Activated naive CD4-positive, alpha-beta T cell treated with anti-CD3 and anti-CD28 coated beads, Interleukin-2, amount 50 U/mL, for 24 hours (primary cell): ENCODE results near the gene MSI2.

Experiments
- H3K27ac Mint-ChIP-seq: one replicate; pipeline ENCODE4 v1.8.0; 2021; ENCODE audit warnings: mild to moderate bottlenecking, mixed read lengths
- H3K27me3 Mint-ChIP-seq: one replicate; pipeline ENCODE4 v1.8.0; 2021; ENCODE audit warnings: mixed read lengths
- H3K36me3 Mint-ChIP-seq: one replicate; pipeline ENCODE4 v1.8.0; 2021; ENCODE audit warnings: mixed read lengths
- H3K4me1 Mint-ChIP-seq: one replicate; pipeline ENCODE4 v1.8.0; 2021; ENCODE audit warnings: mixed read lengths
- H3K4me3 Mint-ChIP-seq: one replicate; pipeline ENCODE4 v1.8.0; 2021; ENCODE audit warnings: mild to moderate bottlenecking, mixed read lengths
- H3K9me3 Mint-ChIP-seq: one replicate; pipeline ENCODE4 v1.8.0; 2021; ENCODE audit warnings: mixed read lengths

Gene MSI2

DNA sequence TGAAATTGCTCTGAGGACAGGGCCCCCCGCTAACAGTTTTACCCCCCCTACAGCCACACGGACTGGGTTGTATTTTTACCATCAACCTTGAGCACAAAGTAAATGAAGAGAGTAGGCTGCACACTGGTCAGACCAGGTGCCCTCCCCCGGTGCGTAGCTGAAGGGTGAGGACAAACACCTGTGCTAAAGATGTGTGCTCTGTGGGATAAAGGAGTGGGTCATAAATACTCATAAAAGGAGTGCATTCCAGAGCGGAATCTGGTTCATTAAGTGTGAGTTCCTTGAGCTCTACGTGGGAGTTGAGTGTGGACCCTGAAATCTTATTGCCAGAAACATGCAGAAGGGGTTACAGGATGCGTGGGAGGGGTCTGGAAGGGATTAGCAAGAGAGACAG lies 271.7 kb downstream of the MSI2 start:
- no peaks in the 10 kb centered on the region for H3K36me3 Mint-ChIP-seq
- H3K27ac Mint-ChIP-seq, result no peak overlapping the region
- no peaks in the 10 kb centered on the region for H3K27me3 Mint-ChIP-seq
- H3K4me3 Mint-ChIP-seq, result no peak overlapping the region
- peaks cover 41% of the 10 kb centered on the region for H3K4me1 Mint-ChIP-seq
- H3K9me3 Mint-ChIP-seq, result no peaks in the 10 kb centered on the region

GRCh38 chr17:57530026-57530425 lies 273.7 kb downstream of the MSI2 start:
- H3K4me3 Mint-ChIP-seq, result no peak overlapping the region
- no peak overlapping the region for H3K27ac Mint-ChIP-seq
- H3K4me1 Mint-ChIP-seq, result peaks cover 33% of the 10 kb centered on the region

GRCh38 chr17:57530508-57530907 lies 274.2 kb downstream of the MSI2 start:
- Mint-ChIP-seq H3K27ac (no peak overlapping the region), H3K36me3 (no peaks in the 10 kb centered on the region)

More at GRCh38 chr17:57530026-57530425, 273.7 kb downstream of the MSI2 start:
- Mint-ChIP-seq H3K9me3 (no peaks in the 10 kb centered on the region), H3K36me3 (no peaks in the 10 kb centered on the region), H3K27me3 (no peaks in the 10 kb centered on the region)

GRCh38 chr17:57531078-57531477 lies 274.8 kb downstream of the MSI2 start:
- H3K4me1 Mint-ChIP-seq, result peaks cover 32% of the 10 kb centered on the region
- H3K9me3 Mint-ChIP-seq, result no peaks in the 10 kb centered on the region
- no peak overlapping the region for H3K4me3 Mint-ChIP-seq
- H3K36me3 Mint-ChIP-seq, result no peaks in the 10 kb centered on the region
- no peaks in the 10 kb centered on the region for H3K27me3 Mint-ChIP-seq
- H3K27ac Mint-ChIP-seq, result no peak overlapping the region

More at GRCh38 chr17:57530508-57530907, 274.2 kb downstream of the MSI2 start:
- Mint-ChIP-seq H3K4me1 (peaks cover 32% of the 10 kb centered on the region), H3K27me3 (no peaks in the 10 kb centered on the region), H3K9me3 (no peaks in the 10 kb centered on the region), H3K4me3 (no peak overlapping the region)

- peaks cover 40% of the 10 kb centered on the region for H3K4me1 Mint-ChIP-seq
- H3K27ac Mint-ChIP-seq, result no peak overlapping the region
- no peaks in the 10 kb centered on the region for H3K27me3 Mint-ChIP-seq
- H3K36me3 Mint-ChIP-seq, result no peaks in the 10 kb centered on the region
- H3K9me3 Mint-ChIP-seq, result no peaks in the 10 kb centered on the region
- no peak overlapping the region for H3K4me3 Mint-ChIP-seq
These were observed 275.6 kb downstream of the MSI2 start for GRCh38 chr17:57531648-57532504.

DNA sequence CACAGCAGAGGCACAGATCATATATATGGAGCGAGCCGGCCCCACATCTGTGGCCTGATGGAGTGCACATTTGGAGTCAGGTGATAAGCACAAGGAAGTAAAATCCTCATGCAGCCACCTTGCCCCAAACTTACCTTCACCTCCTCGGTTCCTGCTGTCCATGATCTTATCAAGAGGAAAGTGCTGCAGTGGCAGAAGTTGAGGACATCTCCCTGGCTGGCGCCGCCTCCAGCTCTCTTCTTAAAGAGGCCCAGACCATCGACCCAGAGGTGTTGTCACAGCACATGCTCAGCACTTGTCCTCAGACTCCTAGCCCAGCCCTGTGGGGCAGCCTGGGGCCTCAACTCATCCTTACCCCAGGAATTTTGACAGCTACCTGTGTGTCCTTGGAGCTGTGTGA lies 276.2 kb downstream of the MSI2 start:
- Mint-ChIP-seq H3K4me1 (peaks cover 45% of the 10 kb centered on the region), H3K27me3 (no peaks in the 10 kb centered on the region), H3K9me3 (no peaks in the 10 kb centered on the region), H3K36me3 (no peaks in the 10 kb centered on the region), H3K4me3 (no peak overlapping the region), H3K27ac (no peak overlapping the region)

- no peak overlapping the region for H3K27ac Mint-ChIP-seq
- H3K9me3 Mint-ChIP-seq, result no peaks in the 10 kb centered on the region
- no peaks in the 10 kb centered on the region for H3K36me3 Mint-ChIP-seq
- H3K4me1 Mint-ChIP-seq, result peaks cover 49% of the 10 kb centered on the region
- no peak overlapping the region for H3K4me3 Mint-ChIP-seq
- no peaks in the 10 kb centered on the region for H3K27me3 Mint-ChIP-seq
These were observed 276.6 kb downstream of the MSI2 start for GRCh38 chr17:57532966-57533365.

GRCh38 chr17:57533684-57534305 lies 277.5 kb downstream of the MSI2 start:
- no peak overlapping the region for H3K4me3 Mint-ChIP-seq
- peaks cover 57% of the 10 kb centered on the region for H3K4me1 Mint-ChIP-seq
- no peaks in the 10 kb centered on the region for H3K27me3 Mint-ChIP-seq
- no peak overlapping the region for H3K27ac Mint-ChIP-seq
- no peaks in the 10 kb centered on the region for H3K36me3 Mint-ChIP-seq
- H3K9me3 Mint-ChIP-seq, result no peaks in the 10 kb centered on the region

GRCh38 chr17:57534863-57535248 lies 278.5 kb downstream of the MSI2 start:
- Mint-ChIP-seq H3K9me3 (no peaks in the 10 kb centered on the region), H3K27me3 (no peaks in the 10 kb centered on the region), H3K27ac (no peak overlapping the region), H3K4me1 (peaks cover 52% of the 10 kb centered on the region), H3K4me3 (no peak overlapping the region), H3K36me3 (no peaks in the 10 kb centered on the region)

DNA sequence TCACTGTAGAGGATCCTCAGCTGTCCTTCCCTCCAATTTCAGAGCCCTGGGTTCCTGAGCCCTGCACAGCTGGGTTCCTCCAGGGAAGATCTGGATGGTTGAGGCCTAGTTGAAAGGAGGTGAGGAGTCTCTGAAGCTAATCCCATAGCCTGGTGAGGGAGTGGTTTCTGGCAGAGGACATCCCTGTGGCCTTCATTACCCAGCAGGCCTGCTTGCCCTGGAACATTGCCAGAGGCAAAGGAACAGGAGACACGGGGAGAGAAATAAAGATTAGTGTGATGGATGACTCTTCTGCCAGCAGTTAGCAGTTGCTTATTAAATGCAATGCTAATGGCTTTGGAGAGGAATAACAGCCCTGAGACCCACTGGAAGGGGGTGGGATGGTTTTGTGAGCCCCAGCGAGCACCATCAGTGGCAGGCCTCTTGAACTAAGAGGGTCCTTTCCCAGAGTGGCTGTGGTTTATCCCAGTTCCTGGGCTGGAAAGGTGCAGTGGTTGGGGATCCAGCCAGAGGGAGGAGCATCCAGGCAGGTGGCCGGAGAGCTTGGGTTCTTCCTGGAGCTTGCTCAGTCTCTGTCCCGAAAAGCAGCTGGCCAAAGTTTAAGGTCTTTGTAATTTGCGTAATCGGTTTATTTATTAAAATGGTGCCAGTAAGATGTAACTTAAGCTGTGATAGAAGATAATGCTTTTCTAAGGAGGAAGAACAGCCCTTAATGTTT lies 279.1 kb downstream of the MSI2 start:
- Mint-ChIP-seq H3K27ac (peak overlapping the region; percentile 51), H3K9me3 (no peaks in the 10 kb centered on the region), H3K4me3 (no peak overlapping the region), H3K27me3 (no peaks in the 10 kb centered on the region), H3K36me3 (no peaks in the 10 kb centered on the region), H3K4me1 (peaks cover 48% of the 10 kb centered on the region)

DNA sequence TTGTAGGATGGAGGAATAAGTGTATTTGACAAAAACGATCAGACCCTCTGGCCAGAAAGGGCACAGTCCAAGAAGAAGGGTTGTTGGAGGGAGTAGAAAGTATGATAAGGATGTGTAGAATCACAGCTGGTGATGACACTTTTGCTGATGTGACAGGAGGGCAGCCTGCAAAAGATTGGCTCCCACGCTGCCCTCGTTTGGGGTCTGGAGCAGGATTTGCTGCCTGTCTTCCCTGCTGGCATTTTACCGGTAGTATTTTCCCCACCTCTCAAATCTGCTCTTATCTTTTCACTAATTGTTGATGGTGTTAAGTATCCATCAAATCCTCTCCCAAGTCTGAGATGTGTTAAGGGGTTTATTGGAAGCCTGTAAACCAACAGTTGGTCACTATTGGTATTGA lies 280.0 kb downstream of the MSI2 start:
- Mint-ChIP-seq H3K27me3 (no peaks in the 10 kb centered on the region), H3K36me3 (peaks cover 2% of the 10 kb centered on the region), H3K4me1 (peaks cover 42% of the 10 kb centered on the region), H3K4me3 (no peak overlapping the region), H3K9me3 (no peaks in the 10 kb centered on the region), H3K27ac (no peak overlapping the region)

DNA sequence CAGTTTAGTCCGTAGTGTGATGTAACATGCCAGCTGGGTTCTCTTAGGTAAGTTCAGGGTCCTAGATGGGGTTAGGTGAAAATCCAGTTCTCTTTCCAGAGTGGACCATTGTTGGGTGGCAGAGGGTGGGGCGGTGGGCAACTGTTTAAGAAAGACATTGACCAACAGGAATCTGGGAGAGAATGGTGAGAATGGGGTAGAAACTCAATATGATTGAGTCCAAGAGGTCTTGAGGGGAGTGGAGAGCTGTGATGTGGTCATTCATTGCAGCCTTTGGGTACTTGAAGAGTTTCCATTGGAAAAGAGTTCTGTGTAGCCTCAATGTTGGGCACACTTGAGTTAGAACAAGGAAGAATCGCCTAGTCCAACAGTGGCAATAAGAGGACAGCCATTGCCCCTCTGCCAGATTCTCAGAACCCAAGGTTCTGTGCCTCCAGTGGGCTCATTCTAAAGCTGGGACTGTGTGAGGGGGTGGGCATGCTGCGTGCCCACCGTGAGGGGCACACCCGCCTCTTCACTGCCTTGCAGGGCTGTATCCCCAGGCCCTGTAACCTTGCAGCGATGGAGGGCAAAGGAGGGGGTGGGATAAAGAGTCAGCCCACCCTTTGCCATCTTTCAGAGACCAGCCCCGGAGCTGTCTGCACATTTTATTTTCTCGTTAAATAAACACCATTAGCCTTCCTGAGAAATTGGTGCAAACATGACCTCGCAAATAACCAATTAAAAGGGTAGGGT lies 280.6 kb downstream of the MSI2 start:
- no peak overlapping the region for H3K27ac Mint-ChIP-seq
- H3K36me3 Mint-ChIP-seq, result peaks cover 2% of the 10 kb centered on the region
- peaks cover 37% of the 10 kb centered on the region for H3K4me1 Mint-ChIP-seq
- no peaks in the 10 kb centered on the region for H3K27me3 Mint-ChIP-seq
- peak overlapping the region; percentile 39 for H3K4me3 Mint-ChIP-seq
- no peaks in the 10 kb centered on the region for H3K9me3 Mint-ChIP-seq

- Mint-ChIP-seq H3K27ac (no peak overlapping the region), H3K4me3 (peak overlapping the region; percentile 39), H3K9me3 (no peaks in the 10 kb centered on the region), H3K36me3 (peaks cover 2% of the 10 kb centered on the region), H3K27me3 (no peaks in the 10 kb centered on the region), H3K4me1 (peaks cover 32% of the 10 kb centered on the region)
These were observed 281.4 kb downstream of the MSI2 start for GRCh38 chr17:57537524-57538410.

DNA sequence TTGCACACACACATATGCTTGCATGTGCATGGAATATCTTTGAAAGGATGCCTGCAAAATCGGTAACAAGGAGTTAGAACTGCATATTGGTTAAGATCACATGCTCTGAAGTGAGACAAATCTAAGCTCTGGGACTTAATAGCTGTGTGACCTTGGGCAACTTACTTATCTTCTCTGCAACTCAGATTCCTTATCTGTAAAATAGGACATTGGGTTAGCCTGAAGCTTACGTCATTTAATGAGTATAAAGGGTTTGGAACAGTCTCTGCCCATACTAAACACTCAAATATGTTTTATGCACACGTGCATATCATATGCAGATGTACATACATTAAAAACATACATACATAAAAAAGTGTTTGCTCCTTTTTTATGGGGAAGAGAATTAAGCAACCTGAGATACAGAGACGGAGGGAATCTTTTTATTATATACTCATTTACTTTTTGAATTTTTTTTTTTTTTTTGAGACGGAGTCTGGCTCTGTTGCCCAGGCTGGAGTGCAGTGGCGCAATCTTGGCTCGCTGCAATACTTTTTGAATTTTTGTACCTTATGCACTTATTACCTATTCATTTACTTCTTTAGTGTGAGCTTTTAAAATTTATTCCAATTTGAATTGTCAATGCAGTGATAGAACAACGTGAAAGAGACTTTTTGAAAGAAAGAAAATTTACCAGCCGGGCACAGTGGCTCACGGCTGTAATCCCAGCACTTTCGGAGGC lies 282.6 kb downstream of the MSI2 start:
- H3K27ac Mint-ChIP-seq, result no peak overlapping the region
- peaks cover 39% of the 10 kb centered on the region for H3K4me1 Mint-ChIP-seq
- no peaks in the 10 kb centered on the region for H3K27me3 Mint-ChIP-seq
- peaks cover 2% of the 10 kb centered on the region for H3K36me3 Mint-ChIP-seq
- H3K4me3 Mint-ChIP-seq, result no peak overlapping the region
- H3K9me3 Mint-ChIP-seq, result no peaks in the 10 kb centered on the region
